HCT116 (cell line): ENCODE measurements around the gene GLP2R. TPM values are rescaled to one million over a fixed set of nuclear protein-coding genes. Genes with fewer than 3 reads are reported as not detected.

Experiments used
- ATAC-seq: fragments of 200-7000 bp; cut with Tn5 transposase; 2 replicates; pipeline ENCODE4 v1.9.1; 2020; ENCODE audit warnings: mild to moderate bottlenecking, moderate library complexity
- BruUV-seq: library from RNA; stranded (reverse); fragments of 400-500 nt; replicated peaks from 2 replicates; lab custom pipeline; 2021; lab: Mats Ljungman, UMichigan
- CTCF ChIA-PET: fragments of 300-600 bp; sonication (Branson Sonifier 250); formaldehyde crosslinking; loops from one replicate; lab custom pipeline; 2021; ENCODE audit warnings: antibody characterized with exemption; lab: Charles Lee
- POLR2A ChIA-PET: fragments of 300-600, 350-600 bp; sonication (Branson Sonifier 250); formaldehyde crosslinking; loops from one replicate; lab custom pipeline; 2021; ENCODE audit warnings: antibody characterized with exemption; lab: Charles Lee
- RAD21 ChIA-PET, 2 experiments: fragments of 300-600 bp; sonication (Branson Sonifier 250); formaldehyde crosslinking; loops; one replicate each; lab custom pipeline; 2023; ENCODE audit warnings: low total read pairs in 2 of 2; ENCODE audit not compliant: uncharacterized antibody in 2 of 2, unreplicated experiment in 2 of 2, low non-redundant PET in 1 of 2; lab: Charles Lee
- DNase-seq: peaks from one replicate; pipeline ENCODE4 v3.0.0-alpha.2; 2010; ENCODE audit warnings: low read depth, low spot score
- H2AFZ ChIP-seq: fragments of 200-600 bp; shearing (Covaris generic), sonication (generic); 2 replicates; pipeline ENCODE4 v1.6.1; 2017; ENCODE audit warnings: low read depth, mixed run types, mixed read lengths, antibody characterized with exemption, low read length; ENCODE audit not compliant: poor library complexity, severe bottlenecking
- H3K27ac ChIP-seq: 2 replicates; pipeline ENCODE4 v1.5.1; 2012; ENCODE audit warnings: low read depth, low read length
- H3K27me3 ChIP-seq: fragments of 200-600 bp; sonication (generic); 2 replicates; pipeline ENCODE4 v1.6.1; 2016; ENCODE audit warnings: mixed run types, low read length, mixed read lengths; ENCODE audit not compliant: insufficient read depth
- H3K36me3 ChIP-seq, 2 experiments: fragments of 200-500 bp in 1 of 2; fragments of 200-600 bp in 1 of 2; sonication (Bioruptor generic) in 1 of 2; sonication (generic) in 1 of 2; 2 replicates each; pipeline versions ENCODE4 v1.5.1 to v1.6.1; 2014 to 2016; ENCODE audit warnings: low read length in 2 of 2, inconsistent platforms in 1 of 2, mixed read lengths in 1 of 2, mixed run types in 1 of 2; ENCODE audit not compliant: insufficient read depth in 2 of 2, control insufficient read depth in 1 of 2
- H3K4me1 ChIP-seq, 2 experiments: fragments of 200-600 bp in 1 of 2; sonication (generic) in 1 of 2; 2 replicates each; pipeline versions ENCODE4 v1.5.1 to v1.6.1; 2012 to 2017; ENCODE audit warnings: low read length in 2 of 2, inconsistent platforms in 1 of 2, mild to moderate bottlenecking in 1 of 2, mixed read lengths in 1 of 2, mixed run types in 1 of 2, moderate library complexity in 1 of 2; ENCODE audit not compliant: insufficient read depth in 2 of 2, control insufficient read depth in 1 of 2
- H3K4me2 ChIP-seq: fragments of 200-600 bp; sonication (generic); 2 replicates; pipeline ENCODE4 v1.6.1; 2017; ENCODE audit warnings: mixed run types, low read length, mixed read lengths
- H3K4me3 ChIP-seq, 2 experiments: fragments of 200-600 bp in 1 of 2; sonication (generic) in 1 of 2; replicated peaks in 1 of 2; 2 replicates each; pipeline ENCODE4 v1.5.1; 2011 to 2016; ENCODE audit warnings: low read length in 2 of 2, control low read depth in 1 of 2, low read depth in 1 of 2, mild to moderate bottlenecking in 1 of 2, mixed read lengths in 1 of 2, mixed run types in 1 of 2
- H3K79me2 ChIP-seq: fragments of 200-600 bp; sonication (generic); 2 replicates; pipeline ENCODE4 v1.6.1; 2017; ENCODE audit warnings: mild to moderate bottlenecking, mixed run types, low read length, moderate library complexity, mixed read lengths; ENCODE audit not compliant: insufficient read depth
- H3K9ac ChIP-seq: fragments of 200-600 bp; sonication (generic); 2 replicates; pipeline ENCODE4 v1.6.1; 2016; ENCODE audit warnings: low read length, mixed read lengths
- H3K9me2 ChIP-seq: fragments of 200-600 bp; sonication (generic), shearing (Covaris generic); 2 replicates; pipeline ENCODE4 v1.6.1; 2017; ENCODE audit warnings: mixed run types, mild to moderate bottlenecking, moderate library complexity; ENCODE audit not compliant: insufficient read depth
- H3K9me3 ChIP-seq, 2 experiments: fragments of 200-500 bp in 1 of 2; fragments of 200-600 bp in 1 of 2; sonication (Bioruptor generic) in 1 of 2; sonication (generic) in 1 of 2; 2 replicates each; pipeline ENCODE4 v1.6.1; 2014 to 2017; ENCODE audit warnings: low read length in 2 of 2, mixed read lengths in 2 of 2, inconsistent platforms in 1 of 2, low read depth in 1 of 2, mild to moderate bottlenecking in 1 of 2, mixed run types in 1 of 2, moderate library complexity in 1 of 2; ENCODE audit not compliant: control insufficient read depth in 1 of 2, insufficient read depth in 1 of 2
- H4K20me1 ChIP-seq: fragments of 200-600 bp; sonication (generic), shearing (Covaris generic); 2 replicates; pipeline ENCODE4 v1.6.1; 2017; ENCODE audit warnings: mixed run types, mild to moderate bottlenecking, moderate library complexity; ENCODE audit not compliant: insufficient read depth
- EZH2 ChIP-seq: fragments of 200-600 bp; sonication (generic); IDR thresholded peaks from 2 replicates; pipeline ENCODE4 v1.6.1; 2017; ENCODE audit warnings: antibody characterized with exemption, mixed run types
- FOSL1 ChIP-seq: IDR thresholded peaks from 2 replicates; pipeline ENCODE4 v1.6.1; 2012; ENCODE audit warnings: low read depth
- POLR2AphosphoS5 ChIP-seq: IDR thresholded peaks from 2 replicates; pipeline ENCODE4 v1.6.1; 2011; ENCODE audit warnings: mild to moderate bottlenecking, low read depth, low read length, moderate library complexity
- SRF ChIP-seq: IDR thresholded peaks from 2 replicates; pipeline ENCODE4 v1.6.1; 2012; ENCODE audit warnings: low read depth
- ZNF274 ChIP-seq: fragments of 200-500 bp; sonication (Bioruptor generic); IDR thresholded peaks from 2 replicates; pipeline ENCODE4 v1.6.1; 2014; ENCODE audit warnings: mild to moderate bottlenecking, low read depth, low read length, inconsistent platforms
- intact Hi-C: fragments of 100-400 bp; cut with micrococcal nuclease; formaldehyde crosslinking; loops from 2 replicates; pipeline ENCODE4 v1.10.0; 2022
- total RNA-seq: library from RNA; stranded (reverse); gene quantifications from one replicate; pipeline ENCODE4 v1.2.1, GENCODE V29; 2021; ENCODE audit not compliant: unreplicated experiment
- TF ChIP-seq, protein P1 (sequence below): IDR thresholded peaks from 2 replicates; pipeline ENCODE4 v1.6.1; 2012
- TF ChIP-seq, protein P2 (sequence below): IDR thresholded peaks from 2 replicates; pipeline ENCODE4 v1.6.1; 2012

The GLP2R gene
- total RNA-seq, 1 experiment from 2014 or later: not detected

- CTCF ChIA-PET: interaction anchor here (1.2 to 3.2 kb wide), 5 partner anchors 10 to 692 kb away, joined by 3 to 25 read pairs (median 13); no protein-coding TSS in a partner anchor
- POLR2A ChIA-PET: no interaction called here
- no peaks in the 10 kb centered on the region for H3K9me3 ChIP-seq
- H3K27ac ChIP-seq: no peak overlapping the region
- TF ChIP-seq, protein P1, sequence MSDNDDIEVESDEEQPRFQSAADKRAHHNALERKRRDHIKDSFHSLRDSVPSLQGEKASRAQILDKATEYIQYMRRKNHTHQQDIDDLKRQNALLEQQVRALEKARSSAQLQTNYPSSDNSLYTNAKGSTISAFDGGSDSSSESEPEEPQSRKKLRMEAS: no peak
- TF ChIP-seq FOSL1: no peak
- TF ChIP-seq SRF: no peak
- TF ChIP-seq ZNF274: no peak
- TF ChIP-seq, protein P2, sequence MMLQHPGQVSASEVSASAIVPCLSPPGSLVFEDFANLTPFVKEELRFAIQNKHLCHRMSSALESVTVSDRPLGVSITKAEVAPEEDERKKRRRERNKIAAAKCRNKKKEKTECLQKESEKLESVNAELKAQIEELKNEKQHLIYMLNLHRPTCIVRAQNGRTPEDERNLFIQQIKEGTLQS: no peak
- no peak for TF ChIP-seq EZH2
- no peak for TF ChIP-seq POLR2AphosphoS5
- no peak overlapping the region for H3K4me3 ChIP-seq
- H3K4me2 ChIP-seq: no peak overlapping the region
- no peaks in the 10 kb centered on the region for H3K36me3 ChIP-seq
- intact Hi-C loops: loop anchor here (5.0 kb wide), 1 partner anchor 692 kb away; no protein-coding TSS in a partner anchor
- no peaks in the 10 kb centered on the region for H4K20me1 ChIP-seq
- H3K9ac ChIP-seq: no peak overlapping the region
- ATAC-seq (no peak), DNase-seq (no peak)
- H3K4me1 ChIP-seq: peaks cover 6 to 21% of the 10 kb centered on the region in 2 experiments
- H3K9me2 ChIP-seq: no peaks in the 10 kb centered on the region
- RAD21 ChIA-PET: no interaction called here
- no TSS peak for BruUV-seq
- H3K27me3 ChIP-seq: 0 out of 2 replicates have a peak, but pooled peaks cover 5% of the 10 kb centered on the region
- H2AFZ ChIP-seq: no peak overlapping the region
- no peaks in the 10 kb centered on the region for H3K79me2 ChIP-seq
Measured at GRCh38 chr17:9925457-9925856, 99.7 kb downstream of the GLP2R start.

DNA sequence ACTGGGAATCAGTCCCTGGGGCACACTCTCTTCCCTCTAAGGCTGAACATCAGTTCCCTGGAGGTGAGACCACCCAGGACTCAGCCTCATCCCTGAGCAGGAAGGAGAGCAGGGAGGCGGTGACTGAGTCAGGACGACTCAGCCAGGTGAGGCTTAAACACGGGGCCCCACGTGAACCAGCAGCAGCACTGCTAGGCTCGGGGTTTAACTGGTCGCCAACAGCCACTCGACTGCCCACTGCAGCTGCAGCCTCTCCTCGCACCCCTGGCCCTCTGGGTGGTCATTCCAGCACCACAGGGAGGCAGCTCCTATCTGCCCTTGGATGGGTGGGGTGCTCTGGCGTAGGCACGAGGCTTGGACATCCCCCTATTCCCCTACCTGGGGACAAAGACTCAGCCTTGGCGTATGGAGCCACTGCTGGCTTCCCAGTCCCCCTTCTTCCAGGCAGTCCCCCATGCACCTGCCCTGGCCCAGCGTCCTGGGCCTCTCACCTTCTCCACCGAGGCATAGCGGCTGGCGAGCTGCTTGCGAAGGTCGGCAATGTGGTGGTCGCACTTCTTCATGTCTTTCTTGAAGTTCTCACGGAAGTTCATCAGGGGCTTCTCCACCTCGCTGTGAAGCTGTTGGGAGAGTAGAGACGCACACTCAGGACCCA lies 100.6 kb downstream of the GLP2R start:
- Histone ChIP-seq H3K27me3 (0 out of 2 replicates have a peak, but pooled peaks cover 5% of the 10 kb centered on the region), H4K20me1 (no peaks in the 10 kb centered on the region), H3K9me3 (no peaks in the 10 kb centered on the region), H3K4me1 (peaks cover 6 to 21% of the 10 kb centered on the region in 2 experiments), H3K27ac (no peak overlapping the region), H3K4me2 (no peak overlapping the region), H3K9ac (no peak overlapping the region), H3K4me3 (no peak overlapping the region), H3K79me2 (no peaks in the 10 kb centered on the region)
- intact Hi-C loops: loop anchor here (5.0 kb wide), 1 partner anchor 691 kb away; no protein-coding TSS in a partner anchor
- CTCF ChIA-PET: interaction anchor here (1.1 to 3.2 kb wide), 3 partner anchors 30 to 56 kb away, joined by 4 to 25 read pairs (median 4); no protein-coding TSS in a partner anchor
- POLR2A ChIA-PET: no interaction called here
- RAD21 ChIA-PET: interaction anchor here in 1 of 2 experiments (1.1 kb wide), 1 partner anchor 688 kb away, joined by 3 read pairs; no protein-coding TSS in a partner anchor
- DNase-seq: no peak
- no TSS peak for BruUV-seq
- no peak for ATAC-seq
- no peak for TF ChIP-seq SRF
- TF ChIP-seq, all 23 proteins: peak for 0
- Histone ChIP-seq H3K9me2 (no peaks in the 10 kb centered on the region), H3K36me3 (no peaks in the 10 kb centered on the region), H2AFZ (no peak overlapping the region)
